Measurements from ENCODE around the gene APH1B.
"Not testable (repeated sequence)": the region's sequence is repeated elsewhere in the genome, so short reads cannot be mapped to it uniquely, and the experiment has no call there.

The APH1B gene

GRCh38 chr15:63299943-63300575 lies 22.7 kb downstream of the APH1B start:
- DNase-seq, result no peak

- no peak for DNase-seq
Measured at GRCh38 chr15:63301088-63301487, 23.7 kb downstream of the APH1B start.

GRCh38 chr15:63305260-63305659 lies 27.9 kb downstream of the APH1B start:
- no peak for DNase-seq

GRCh38 chr15:63306492-63307073 lies 29.2 kb downstream of the APH1B start:
- no peak for DNase-seq

- no peak for DNase-seq
Measured at GRCh38 chr15:63308491-63308890, 31.1 kb downstream of the APH1B start.

GRCh38 chr15:63308947-63309346 lies 31.5 kb downstream of the APH1B start:
- DNase-seq, result no peak

- no peak for DNase-seq
Measured at GRCh38 chr15:63310646-63311045, 33.2 kb downstream of the APH1B start.

GRCh38 chr15:63312286-63312685 lies 34.9 kb downstream of the APH1B start:
- no peak for DNase-seq

GRCh38 chr15:63313825-63314224 lies 36.4 kb downstream of the APH1B start:
- no peak for DNase-seq

- no peak for DNase-seq
Measured at GRCh38 chr15:63314409-63314808, 37.0 kb downstream of the APH1B start.

- no peak for DNase-seq
Measured at GRCh38 chr15:63318344-63318743, 40.9 kb downstream of the APH1B start.

- DNase-seq, result no peak
Measured at GRCh38 chr15:63319065-63319464, 41.7 kb downstream of the APH1B start.

GRCh38 chr15:63320446-63320845 lies 43.0 kb downstream of the APH1B start:
- DNase-seq, result not testable (repeated sequence)

- not testable (repeated sequence) for DNase-seq
Measured at GRCh38 chr15:63320981-63321380, 43.6 kb downstream of the APH1B start.

GRCh38 chr15:63321462-63321861 lies 44.1 kb downstream of the APH1B start:
- no peak for DNase-seq

GRCh38 chr15:63322541-63322940 lies 45.1 kb downstream of the APH1B start:
- DNase-seq, result no peak

GRCh38 chr15:63323798-63324563 lies 46.6 kb downstream of the APH1B start:
- DNase-seq, result no peak

- no peak for DNase-seq
Measured at GRCh38 chr15:63324770-63325169, 47.4 kb downstream of the APH1B start.

- no peak for DNase-seq
Measured at GRCh38 chr15:63327648-63328421, 50.4 kb downstream of the APH1B start.

GRCh38 chr15:63329567-63330350 lies 52.4 kb downstream of the APH1B start:
- no peak for DNase-seq

- no peak for DNase-seq
Measured at GRCh38 chr15:63330926-63331325, 53.5 kb downstream of the APH1B start.

GRCh38 chr15:63331456-63331855 lies 54.1 kb downstream of the APH1B start:
- no peak for DNase-seq

Data from NCI-H774 (cell line).